HFFc6 (cell line): ENCODE measurements around the gene NAT14. TPM values are rescaled to one million over a fixed set of nuclear protein-coding genes. Genes with fewer than 3 reads are reported as not detected.

Source experiments
- DNase-seq: peaks from one replicate; pipeline ENCODE4 v3.0.0-alpha.2; 2018
- H3K27ac Mint-ChIP-seq: 2 replicates; pipeline ENCODE4 v1.8.0; 2020; ENCODE audit warnings: mild to moderate bottlenecking, mixed read lengths
- H3K27me3 Mint-ChIP-seq: 2 replicates; pipeline ENCODE4 v1.8.0; 2021; ENCODE audit warnings: mild to moderate bottlenecking, moderate library complexity, mixed read lengths; ENCODE audit not compliant: insufficient read depth
- H3K36me3 Mint-ChIP-seq: 2 replicates; pipeline ENCODE4 v1.8.0; 2021; ENCODE audit warnings: low read depth, mixed read lengths
- H3K4me1 Mint-ChIP-seq: 2 replicates; pipeline ENCODE4 v1.8.0; 2020; ENCODE audit warnings: low read depth, mixed read lengths
- H3K4me3 Mint-ChIP-seq: 2 replicates; pipeline ENCODE4 v1.8.0; 2020; ENCODE audit warnings: mild to moderate bottlenecking, moderate library complexity, mixed read lengths
- H3K9me3 Mint-ChIP-seq: 2 replicates; pipeline ENCODE4 v1.8.0; 2020; ENCODE audit warnings: mild to moderate bottlenecking, mixed read lengths
- total RNA-seq, 6 experiments: library from RNA; stranded (reverse); fragmentation: NEBNext Ultra II Directional; extraction: Animal tissue kit (Norgen Biotek cat#: 25700); gene quantifications; 2 replicates in 1 of 6; 3 replicates in 5 of 6; pipeline ENCODE4 v1.2.3, GENCODE V29; 2021
- TF ChIP-seq, protein P1 (sequence below): fragments of 200-600 bp; sonication (generic); IDR thresholded peaks from 2 replicates; pipeline ENCODE4 v1.5.0; 2021; ENCODE audit warnings: antibody characterized with exemption, mild to moderate bottlenecking

The NAT14 gene
- total RNA-seq, 6 experiments from 2014 or later, result 53.3 to 72.0 (median 61.3) TPM

DNA sequence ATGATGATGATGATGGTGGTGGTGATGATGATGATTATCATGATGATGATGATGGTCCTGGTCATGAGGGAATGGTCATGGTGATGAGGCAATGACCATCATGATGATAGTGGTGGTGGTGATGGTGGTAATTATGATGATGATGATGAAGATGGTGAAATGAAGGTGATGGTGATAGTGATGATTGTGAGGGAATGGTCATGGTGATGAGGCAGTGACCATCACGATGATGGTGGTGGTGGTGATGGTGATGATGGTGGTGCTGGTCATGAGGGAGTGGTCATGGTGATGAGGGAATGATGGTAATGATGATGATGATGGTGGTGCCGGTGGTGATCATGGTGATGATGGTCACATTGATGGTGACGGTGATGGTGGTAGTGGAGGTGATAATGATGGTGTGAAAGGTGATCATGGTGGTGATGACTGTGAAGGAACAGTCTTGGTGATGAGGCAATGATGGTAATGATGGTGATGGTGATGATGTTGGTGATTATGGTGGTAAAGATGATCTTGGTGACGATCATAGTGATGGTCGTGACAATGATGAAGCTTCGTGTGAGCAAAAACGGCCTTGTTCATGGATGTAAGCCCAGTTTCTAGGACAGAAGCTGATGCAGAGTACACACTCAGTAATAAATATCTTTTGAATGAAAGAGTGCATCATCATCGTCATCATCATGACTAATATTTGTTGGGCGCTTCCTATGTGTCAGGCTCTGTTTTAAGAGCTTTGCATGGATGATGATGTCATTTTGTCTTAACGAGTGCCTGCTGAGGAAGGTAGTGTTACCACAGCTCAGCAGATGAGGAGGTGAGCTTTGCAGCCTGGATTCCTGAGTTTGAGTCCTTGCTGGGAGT lies 34.7 kb downstream of the NAT14 start:
- Mint-ChIP-seq H3K36me3 (peaks cover 5% of the 10 kb centered on the region), H3K4me1 (peaks cover 14% of the 10 kb centered on the region), H3K27me3 (peaks cover 2% of the 10 kb centered on the region; the same call in 1 of the 2 replicates), H3K27ac (no peak overlapping the region), H3K9me3 (no peaks in the 10 kb centered on the region), H3K4me3 (no peak overlapping the region)
- DNase-seq, result peak; percentile 96
- TF ChIP-seq, protein P1, sequence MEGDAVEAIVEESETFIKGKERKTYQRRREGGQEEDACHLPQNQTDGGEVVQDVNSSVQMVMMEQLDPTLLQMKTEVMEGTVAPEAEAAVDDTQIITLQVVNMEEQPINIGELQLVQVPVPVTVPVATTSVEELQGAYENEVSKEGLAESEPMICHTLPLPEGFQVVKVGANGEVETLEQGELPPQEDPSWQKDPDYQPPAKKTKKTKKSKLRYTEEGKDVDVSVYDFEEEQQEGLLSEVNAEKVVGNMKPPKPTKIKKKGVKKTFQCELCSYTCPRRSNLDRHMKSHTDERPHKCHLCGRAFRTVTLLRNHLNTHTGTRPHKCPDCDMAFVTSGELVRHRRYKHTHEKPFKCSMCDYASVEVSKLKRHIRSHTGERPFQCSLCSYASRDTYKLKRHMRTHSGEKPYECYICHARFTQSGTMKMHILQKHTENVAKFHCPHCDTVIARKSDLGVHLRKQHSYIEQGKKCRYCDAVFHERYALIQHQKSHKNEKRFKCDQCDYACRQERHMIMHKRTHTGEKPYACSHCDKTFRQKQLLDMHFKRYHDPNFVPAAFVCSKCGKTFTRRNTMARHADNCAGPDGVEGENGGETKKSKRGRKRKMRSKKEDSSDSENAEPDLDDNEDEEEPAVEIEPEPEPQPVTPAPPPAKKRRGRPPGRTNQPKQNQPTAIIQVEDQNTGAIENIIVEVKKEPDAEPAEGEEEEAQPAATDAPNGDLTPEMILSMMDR, result no peak

DNA sequence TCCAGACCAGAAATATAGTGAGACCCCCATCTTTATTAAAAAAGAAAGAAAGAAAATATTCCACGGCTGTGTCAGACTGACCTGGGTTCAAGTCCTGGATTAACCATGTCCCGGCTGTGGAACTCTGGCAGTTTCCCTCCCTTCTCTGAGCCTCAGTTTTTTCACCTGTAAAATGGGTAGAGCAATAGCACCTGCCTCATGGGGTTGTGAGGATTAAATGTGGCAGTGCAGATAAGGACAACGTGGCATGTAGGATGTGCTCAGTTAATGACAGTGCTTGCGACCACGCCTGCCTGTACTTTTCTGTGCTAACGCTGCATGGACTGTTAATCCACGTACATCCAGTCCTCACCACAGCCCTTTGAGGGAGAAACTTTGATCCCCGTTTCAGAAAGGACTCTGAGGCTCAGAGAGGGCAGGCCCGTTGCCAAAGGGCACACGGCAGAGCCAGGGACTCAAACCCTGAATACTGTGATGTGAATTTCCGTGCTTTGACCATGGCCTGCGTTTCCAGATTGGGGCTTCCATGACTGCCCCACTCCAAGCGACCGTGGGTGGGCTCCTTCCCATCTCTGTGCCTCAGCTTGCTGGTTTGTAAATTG lies 35.8 kb downstream of the NAT14 start:
- TF ChIP-seq, protein P1, result no peak
- Mint-ChIP-seq H3K27ac (no peak overlapping the region; the same call in 1 of the 2 replicates), H3K36me3 (peaks cover 5% of the 10 kb centered on the region), H3K9me3 (no peaks in the 10 kb centered on the region), H3K4me3 (no peak overlapping the region), H3K27me3 (peaks cover 6% of the 10 kb centered on the region; the same call in 1 of the 2 replicates), H3K4me1 (peaks cover 15% of the 10 kb centered on the region)
- DNase-seq, result no peak

DNA sequence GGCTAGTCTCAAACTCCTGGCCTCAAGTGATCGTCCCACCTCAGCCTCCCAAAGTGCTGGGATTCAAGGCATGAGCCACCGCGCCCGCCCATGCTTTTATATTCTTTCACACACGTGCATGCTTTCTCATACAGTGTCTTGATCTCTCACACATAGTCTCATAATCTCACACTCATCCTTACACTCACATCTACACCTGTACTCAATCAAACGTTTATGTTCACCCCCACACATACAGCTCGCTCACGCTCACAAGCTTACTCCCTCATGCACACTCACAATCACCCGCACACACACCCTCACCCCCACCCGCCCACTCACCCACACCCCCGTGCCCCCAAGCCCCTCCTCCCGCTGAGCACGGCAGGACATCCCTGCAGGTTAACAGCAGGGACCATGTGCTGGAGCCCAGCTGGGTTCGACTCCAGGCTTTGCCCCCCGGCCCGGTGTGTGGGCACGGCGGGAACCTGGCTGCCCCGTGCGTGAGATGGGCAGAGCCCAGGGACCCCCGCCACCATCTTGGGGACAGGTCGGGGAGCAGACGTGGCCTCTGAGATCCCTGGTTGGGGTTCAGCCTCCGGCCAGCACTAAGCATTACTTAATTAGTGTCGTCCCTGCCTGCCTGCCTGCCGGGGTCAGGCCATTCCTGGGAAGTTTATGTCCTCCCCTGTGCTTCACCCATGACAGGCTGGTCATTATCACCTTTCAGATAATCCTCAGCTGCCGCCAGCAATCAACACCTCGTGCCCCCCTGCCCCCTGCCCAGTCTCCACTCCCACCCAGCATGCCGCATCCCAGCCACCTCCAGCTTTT lies 40.5 kb downstream of the NAT14 start:
- Mint-ChIP-seq H3K4me1 (peaks cover 10% of the 10 kb centered on the region), H3K27ac (no peak overlapping the region), H3K9me3 (no peaks in the 10 kb centered on the region), H3K4me3 (peak overlapping the region; percentile 47; the same call in 1 of the 2 replicates), H3K36me3 (peaks cover 5% of the 10 kb centered on the region; the same call in 1 of the 2 replicates), H3K27me3 (peaks cover 6% of the 10 kb centered on the region)
- no peak for DNase-seq
- TF ChIP-seq, protein P1, result no peak

DNA sequence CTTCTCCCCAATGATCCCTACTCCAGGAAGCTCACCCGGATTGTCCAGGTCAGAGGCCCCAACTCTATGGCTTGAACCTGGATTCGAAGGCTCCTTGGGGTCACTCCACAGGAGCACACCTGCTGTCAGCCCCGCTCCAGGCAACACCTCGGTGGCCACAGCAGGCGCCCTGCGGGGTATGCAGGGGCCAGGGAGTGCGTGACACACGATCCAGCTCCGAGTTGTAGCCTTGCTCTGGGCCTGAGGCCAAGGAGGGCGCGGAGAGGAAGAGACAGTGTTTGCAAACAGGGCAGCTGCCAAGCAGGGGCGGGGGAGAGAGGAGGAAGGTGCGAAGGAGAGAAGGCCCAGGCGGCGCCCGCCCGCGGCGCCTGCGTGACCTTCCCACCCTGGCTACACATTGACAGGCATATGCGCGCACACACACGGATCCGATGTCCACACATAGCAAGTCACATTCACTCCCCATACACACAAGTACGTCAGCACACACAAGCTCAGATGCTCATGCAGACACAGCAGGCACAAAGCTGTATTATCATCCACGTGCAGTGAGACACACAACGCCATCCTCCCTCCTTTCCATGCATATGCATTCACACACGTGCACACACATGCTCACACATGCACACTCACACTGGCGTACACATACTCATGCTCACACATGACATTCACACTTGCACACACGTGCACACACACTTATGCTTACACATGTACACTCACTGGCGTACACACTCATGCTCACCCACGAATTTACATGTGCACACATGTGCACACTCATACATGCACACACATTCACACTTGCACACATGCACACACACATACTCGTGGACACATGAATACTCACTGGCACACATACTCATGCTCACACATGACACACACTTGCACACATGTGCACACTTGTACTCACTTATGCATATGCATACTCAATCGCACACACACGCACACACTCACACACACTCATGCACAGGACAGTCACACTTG lies 41.5 kb downstream of the NAT14 start:
- peak; percentile 51 for DNase-seq
- peaks cover 10% of the 10 kb centered on the region for H3K4me1 Mint-ChIP-seq

More for the DNA sequence above, 41.5 kb downstream of the NAT14 start:
- no peak overlapping the region for H3K4me3 Mint-ChIP-seq
- TF ChIP-seq, protein P1, result no peak
- H3K27me3 Mint-ChIP-seq, result peaks cover 6% of the 10 kb centered on the region
- H3K27ac Mint-ChIP-seq, result no peak overlapping the region
- H3K36me3 Mint-ChIP-seq, result peaks cover 5% of the 10 kb centered on the region; the same call in 1 of the 2 replicates
- H3K9me3 Mint-ChIP-seq, result no peaks in the 10 kb centered on the region
